Natural killer cell (primary cell): ENCODE measurements around the gene TAS2R46. TPM values are rescaled to one million over a fixed set of nuclear protein-coding genes. Genes with fewer than 3 reads are reported as not detected.
"Not testable (repeated sequence)": the region's sequence is repeated elsewhere in the genome, so short reads cannot be mapped to it uniquely, and the experiment has no call there.

Experiments used
- ATAC-seq, 3 donors: fragments of 150-1000 bp in 2 of 3; fragments of 200-7000 bp in 1 of 3; cut with Tn5 transposase; 1 replicate in 1 of 3; 2 replicates in 2 of 3; pipeline ENCODE4 v1.10.0; 2021; ENCODE audit warnings: mild to moderate bottlenecking in 2 of 3, moderate library complexity in 2 of 3
- DNase-seq, 2 donors: peaks; one replicate each; pipeline versions ENCODE4 v3.0.0 to v3.0.0-alpha.2; 2013 to 2021; ENCODE audit warnings: mixed read lengths in 1 of 2
- H3K27ac ChIP-seq: one replicate; pipeline ENCODE4 v1.5.1; 2013; ENCODE audit warnings: mild to moderate bottlenecking, low read length
- H3K27me3 ChIP-seq: one replicate; pipeline ENCODE4 v1.6.1; 2013; ENCODE audit warnings: low read length; ENCODE audit not compliant: control insufficient read depth, insufficient read depth
- H3K36me3 ChIP-seq: one replicate; pipeline ENCODE4 v1.6.1; 2013; ENCODE audit warnings: low read length; ENCODE audit not compliant: control insufficient read depth, insufficient read depth
- H3K4me1 ChIP-seq: one replicate; pipeline ENCODE4 v1.6.1; 2013; ENCODE audit warnings: low read length; ENCODE audit not compliant: control insufficient read depth, insufficient read depth
- H3K4me3 ChIP-seq: one replicate; pipeline ENCODE4 v1.5.1; 2013; ENCODE audit warnings: low read length
- H3K9me3 ChIP-seq: one replicate; pipeline ENCODE4 v1.6.1; 2013; ENCODE audit warnings: low read length; ENCODE audit not compliant: control insufficient read depth, insufficient read depth
- H3K27ac Mint-ChIP-seq, 2 donors: one replicate each; pipeline ENCODE4 v1.8.0; 2022; ENCODE audit warnings: mild to moderate bottlenecking in 2 of 2, mixed read lengths in 2 of 2, moderate library complexity in 1 of 2
- H3K27me3 Mint-ChIP-seq, 2 donors: one replicate each; pipeline ENCODE4 v1.8.0; 2022; ENCODE audit warnings: low read depth in 2 of 2, mixed read lengths in 2 of 2
- H3K36me3 Mint-ChIP-seq: one replicate; pipeline ENCODE4 v1.8.0; 2022; ENCODE audit warnings: mixed read lengths
- H3K4me1 Mint-ChIP-seq, 2 donors: one replicate each; pipeline ENCODE4 v1.8.0; 2022; ENCODE audit warnings: mixed read lengths in 2 of 2
- H3K4me3 Mint-ChIP-seq: one replicate; pipeline ENCODE4 v1.8.0; 2022; ENCODE audit warnings: mild to moderate bottlenecking, moderate library complexity, mixed read lengths
- H3K9me3 Mint-ChIP-seq, 2 donors: one replicate each; pipeline ENCODE4 v1.8.0; 2022; ENCODE audit warnings: mixed read lengths in 2 of 2
- CTCF ChIP-seq: fragments of 200-600 bp; IDR thresholded peaks from one replicate; pipeline ENCODE4 v1.8.0; 2022; ENCODE audit warnings: antibody characterized with exemption
- WGBS: methylation state at CpG from one replicate; pipeline ENCODE4 v1.1.7; 2013; ENCODE audit warnings: missing lambda C conversion rate; ENCODE audit not compliant: insufficient coverage; 5-methylcytosine and 5-hydroxymethylcytosine counted together
- intact Hi-C: fragments of 100-400 bp; cut with micrococcal nuclease; formaldehyde crosslinking; loops from one replicate; pipeline ENCODE4 v1.14.2; 2022
- total RNA-seq, 4 donors: library from RNA; stranded (reverse); fragments of 120-200 nt in 1 of 4; gene quantifications; one replicate each; pipeline versions ENCODE4 v1.2.3 to v1.2.4, GENCODE V29; 2013 to 2022

TAS2R46 gene
- total RNA-seq, 3 donors from 2014 or later (not counting 1 experiment from before 2014, with no cell fraction given), result 3.3 to 4.5 (median 4.4) TPM

DNA sequence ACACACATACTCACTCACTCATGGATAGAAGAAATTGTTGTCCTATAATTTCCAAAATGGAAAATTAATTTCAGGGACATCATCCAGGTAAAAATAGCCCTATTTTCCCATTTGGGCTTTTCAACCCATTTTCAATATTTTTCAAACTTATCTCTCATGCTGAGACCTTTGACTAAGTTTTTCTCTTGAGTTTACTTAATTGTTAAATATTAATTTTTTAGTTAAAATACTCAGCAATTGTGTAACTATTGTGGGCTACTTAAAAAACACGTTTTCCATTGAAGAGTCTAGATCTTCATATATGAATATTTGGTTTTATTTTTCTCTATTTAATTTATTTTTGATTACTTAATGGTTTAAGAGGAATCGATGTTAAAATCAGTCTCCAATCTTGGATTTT is 44.2 kb upstream of the TAS2R46 start:
- TF ChIP-seq CTCF, result no peak
- Mint-ChIP-seq H3K27ac (no peak overlapping the region), H3K27me3 (no peaks in the 10 kb centered on the region), H3K4me1 (peaks cover 52 to 56% of the 10 kb centered on the region in 2 donors), H3K4me3 (no peak overlapping the region), H3K36me3 (peaks cover 2% of the 10 kb centered on the region), H3K9me3 (peaks cover 0 to 5% of the 10 kb centered on the region in 2 donors)
- ATAC-seq (no peak), DNase-seq (no peak)
- no peaks in the 10 kb centered on the region for H3K27me3 ChIP-seq
- no CpG with 5 or more reads among the region's 2 CpGs for WGBS
- H3K9me3 ChIP-seq, result no peaks in the 10 kb centered on the region
- no peaks in the 10 kb centered on the region for H3K36me3 ChIP-seq
- no peak overlapping the region for H3K27ac ChIP-seq
- intact Hi-C loops, result no loop called here
- peaks cover 9% of the 10 kb centered on the region for H3K4me1 ChIP-seq
- no peak overlapping the region for H3K4me3 ChIP-seq

- Mint-ChIP-seq H3K27me3 (no peaks in the 10 kb centered on the region), H3K4me1 (peaks cover 45 to 49% of the 10 kb centered on the region in 2 donors), H3K9me3 (peaks cover 0 to 5% of the 10 kb centered on the region in 2 donors), H3K4me3 (no peak overlapping the region), H3K27ac (no peak overlapping the region), H3K36me3 (no peaks in the 10 kb centered on the region)
- TF ChIP-seq CTCF, result no peak
- no peak for ATAC-seq
- no peak overlapping the region for H3K27ac ChIP-seq
- peaks cover 9% of the 10 kb centered on the region for H3K4me1 ChIP-seq
- H3K9me3 ChIP-seq, result no peaks in the 10 kb centered on the region
- intact Hi-C loops, result no loop called here
- no peaks in the 10 kb centered on the region for H3K36me3 ChIP-seq
- no peaks in the 10 kb centered on the region for H3K27me3 ChIP-seq
- DNase-seq, result no peak
- no peak overlapping the region for H3K4me3 ChIP-seq
- WGBS, result 100% methylated on average over 1 of the region's 2 CpGs
These were observed 43.5 kb upstream of the TAS2R46 start for GRCh38 chr12:11105546-11105945.

- H3K4me3 Mint-ChIP-seq, H3K36me3 ChIP-seq, DNase-seq, H3K4me3 ChIP-seq, H3K36me3 Mint-ChIP-seq, H3K27me3 ChIP-seq, H3K27ac Mint-ChIP-seq, H3K27ac ChIP-seq, H3K9me3 Mint-ChIP-seq, ATAC-seq, H3K9me3 ChIP-seq, H3K4me1 ChIP-seq, intact Hi-C loops, H3K27me3 Mint-ChIP-seq: not testable (repeated sequence)
- no CpG with 5 or more reads among the region's 2 CpGs for WGBS
- H3K4me1 Mint-ChIP-seq, result peaks cover 12 to 32% of the 10 kb centered on the region in 2 donors
These were observed 32.8 kb upstream of the TAS2R46 start for GRCh38 chr12:11094910-11095309.

GRCh38 chr12:11092128-11092527 is 30.0 kb upstream of the TAS2R46 start, which contains the start of gene TAS2R43:
Gene TAS2R43 (minus strand): TSS chr12:11092313. CDS start chr12:11092229, 84 bp downstream.
- no peak for TF ChIP-seq CTCF
- Mint-ChIP-seq H3K27ac (peak within 1 kb of the TSS in 1 of 2 donors; percentile 16), H3K4me1 (peaks cover 0 to 27% of the 10 kb centered on the region in 2 donors), H3K36me3 (no peaks in the 10 kb centered on the region), H3K9me3 (no peaks in the 10 kb centered on the region), H3K4me3 (no peak within 1 kb of the TSS), H3K27me3 (no peaks in the 10 kb centered on the region)
- Histone ChIP-seq H3K9me3 (no peaks in the 10 kb centered on the region), H3K27me3 (no peaks in the 10 kb centered on the region), H3K4me3 (no peak within 1 kb of the TSS), H3K4me1 (no peaks in the 10 kb centered on the region), H3K36me3 (no peaks in the 10 kb centered on the region), H3K27ac (no peak within 1 kb of the TSS)
- DNase-seq (no peak), ATAC-seq (no peak)
- intact Hi-C loops, result no loop called here
- WGBS, result no CpG with 5 or more reads among the region's 6 CpGs
